ENCODE results near the gene ADK.

Gene ADK

GRCh38 chr10:74620626-74621025 lies 469.6 kb downstream of the ADK start:
- TF ChIP-seq, protein P1, sequence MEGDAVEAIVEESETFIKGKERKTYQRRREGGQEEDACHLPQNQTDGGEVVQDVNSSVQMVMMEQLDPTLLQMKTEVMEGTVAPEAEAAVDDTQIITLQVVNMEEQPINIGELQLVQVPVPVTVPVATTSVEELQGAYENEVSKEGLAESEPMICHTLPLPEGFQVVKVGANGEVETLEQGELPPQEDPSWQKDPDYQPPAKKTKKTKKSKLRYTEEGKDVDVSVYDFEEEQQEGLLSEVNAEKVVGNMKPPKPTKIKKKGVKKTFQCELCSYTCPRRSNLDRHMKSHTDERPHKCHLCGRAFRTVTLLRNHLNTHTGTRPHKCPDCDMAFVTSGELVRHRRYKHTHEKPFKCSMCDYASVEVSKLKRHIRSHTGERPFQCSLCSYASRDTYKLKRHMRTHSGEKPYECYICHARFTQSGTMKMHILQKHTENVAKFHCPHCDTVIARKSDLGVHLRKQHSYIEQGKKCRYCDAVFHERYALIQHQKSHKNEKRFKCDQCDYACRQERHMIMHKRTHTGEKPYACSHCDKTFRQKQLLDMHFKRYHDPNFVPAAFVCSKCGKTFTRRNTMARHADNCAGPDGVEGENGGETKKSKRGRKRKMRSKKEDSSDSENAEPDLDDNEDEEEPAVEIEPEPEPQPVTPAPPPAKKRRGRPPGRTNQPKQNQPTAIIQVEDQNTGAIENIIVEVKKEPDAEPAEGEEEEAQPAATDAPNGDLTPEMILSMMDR (IDR thresholded peaks at IDR 0.05), result no peak
- H3K27me3 Mint-ChIP-seq (ENCODE audit: low read depth, poor library complexity), result no peaks in the 10 kb centered on the region
- peaks cover 43% of the 10 kb centered on the region for H3K36me3 Mint-ChIP-seq (ENCODE audit: low read depth)
- peaks cover 38% of the 10 kb centered on the region for H3K9me3 Mint-ChIP-seq
- H3K27ac Mint-ChIP-seq, result no peak overlapping the region
- H3K4me1 Mint-ChIP-seq, result no peaks in the 10 kb centered on the region
- no peak overlapping the region for H3K4me3 Mint-ChIP-seq
- DNase-seq, result no peak

DNA sequence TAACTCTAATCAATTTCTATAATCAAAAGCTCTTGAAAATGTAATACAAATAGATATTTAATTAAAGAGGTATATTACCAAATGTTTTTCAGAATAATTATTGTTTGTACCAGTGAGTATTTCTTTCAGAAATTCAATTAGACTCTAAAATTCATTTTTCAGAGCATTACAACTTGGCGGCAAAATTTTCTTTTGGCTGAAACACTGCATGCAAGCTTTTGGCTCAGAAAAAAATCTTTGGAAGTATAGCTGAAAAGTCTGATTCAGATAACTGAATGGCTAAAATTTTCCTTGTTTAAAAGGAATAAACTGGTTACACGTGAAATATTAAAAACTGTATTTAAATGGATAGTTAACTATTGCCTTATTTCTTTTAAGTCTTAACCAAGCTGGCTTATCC lies 472.8 kb downstream of the ADK start:
- no peak for DNase-seq
- TF ChIP-seq, protein P1 (IDR thresholded peaks at IDR 0.05), result no peak
- Mint-ChIP-seq H3K27me3 (ENCODE audit: low read depth, poor library complexity) (no peaks in the 10 kb centered on the region), H3K4me3 (no peak overlapping the region), H3K36me3 (ENCODE audit: low read depth) (peaks cover 33% of the 10 kb centered on the region), H3K9me3 (peaks cover 30% of the 10 kb centered on the region), H3K27ac (no peak overlapping the region), H3K4me1 (no peaks in the 10 kb centered on the region)

DNA sequence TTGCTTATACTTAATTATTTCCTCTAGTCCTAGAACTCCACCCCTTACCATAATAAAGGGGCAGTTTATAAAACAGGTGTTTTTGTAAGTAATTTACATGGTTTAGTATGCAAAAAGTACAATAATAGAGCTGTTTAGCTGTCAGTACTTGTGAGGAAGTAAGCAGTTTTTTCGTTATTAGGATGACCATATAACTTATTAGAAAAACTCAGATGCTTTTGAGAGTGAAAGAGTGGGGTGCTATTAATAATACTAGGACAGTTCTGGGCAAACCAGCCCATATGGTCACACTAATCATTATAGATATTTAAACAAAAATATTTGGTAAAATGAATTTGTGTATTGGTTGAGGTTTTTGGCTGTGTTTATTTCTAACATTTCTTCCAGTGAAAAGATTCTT lies 473.5 kb downstream of the ADK start:
- no peak for DNase-seq
- no peak overlapping the region for H3K4me3 Mint-ChIP-seq
- no peaks in the 10 kb centered on the region for H3K27me3 Mint-ChIP-seq (ENCODE audit: low read depth, poor library complexity)
- H3K36me3 Mint-ChIP-seq (ENCODE audit: low read depth), result peaks cover 28% of the 10 kb centered on the region
- TF ChIP-seq, protein P1 (IDR thresholded peaks at IDR 0.05), result no peak
- peaks cover 27% of the 10 kb centered on the region for H3K9me3 Mint-ChIP-seq
- H3K4me1 Mint-ChIP-seq, result no peaks in the 10 kb centered on the region
- no peak overlapping the region for H3K27ac Mint-ChIP-seq

DNA sequence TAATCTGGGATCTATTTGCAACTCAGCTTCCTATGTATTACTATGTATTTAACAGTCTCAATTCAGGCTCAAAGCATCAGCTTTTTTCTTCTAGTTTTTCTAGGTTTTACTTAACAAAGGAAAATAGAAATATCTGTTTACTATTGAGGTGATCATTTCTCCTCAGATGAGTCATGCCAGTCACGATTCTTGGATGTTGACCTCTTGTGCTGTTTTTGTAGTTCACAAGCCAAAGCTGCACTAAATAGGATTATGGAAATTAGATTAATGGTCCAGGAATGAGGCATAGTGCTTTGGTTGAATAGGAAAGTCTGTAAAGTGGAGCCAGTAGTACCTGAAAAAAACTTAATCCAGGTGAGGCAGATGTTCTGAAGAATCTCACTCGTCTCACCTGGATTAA lies 477.1 kb downstream of the ADK start:
- Mint-ChIP-seq H3K27me3 (ENCODE audit: low read depth, poor library complexity) (no peaks in the 10 kb centered on the region), H3K4me1 (no peaks in the 10 kb centered on the region), H3K36me3 (ENCODE audit: low read depth) (peaks cover 18% of the 10 kb centered on the region), H3K9me3 (peaks cover 4% of the 10 kb centered on the region), H3K27ac (no peak overlapping the region), H3K4me3 (no peak overlapping the region)
- TF ChIP-seq, protein P1 (IDR thresholded peaks at IDR 0.05), result no peak
- DNase-seq, result no peak

DNA sequence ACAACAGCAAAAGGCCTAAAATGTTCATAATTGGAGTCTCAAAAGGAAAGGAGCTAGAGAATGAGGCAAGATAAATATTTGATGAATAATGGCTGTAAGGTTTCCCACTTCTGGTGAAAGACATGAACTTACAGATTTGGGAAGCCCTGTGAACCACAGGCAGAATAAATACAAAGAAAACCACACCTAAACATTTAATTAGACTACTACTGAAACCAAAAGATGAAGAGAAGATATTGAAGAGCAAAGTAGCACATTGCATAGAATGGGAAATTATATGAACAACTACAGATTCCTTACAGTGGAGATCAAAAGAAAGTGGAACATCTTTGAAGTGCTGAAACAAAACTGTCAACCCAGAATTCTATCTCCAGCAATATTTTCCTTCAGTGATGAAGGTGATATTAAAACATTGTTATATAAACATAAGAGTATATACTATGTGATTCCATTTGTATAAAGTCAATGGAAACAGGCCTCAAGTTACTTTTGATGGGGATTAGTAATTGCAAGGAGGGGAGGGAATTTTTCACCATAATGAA lies 484.0 kb downstream of the ADK start:
- Mint-ChIP-seq H3K4me1 (peaks cover under 1% of the 10 kb centered on the region), H3K27ac (no peak overlapping the region), H3K9me3 (peaks cover 31% of the 10 kb centered on the region), H3K36me3 (ENCODE audit: low read depth) (peaks cover 43% of the 10 kb centered on the region), H3K4me3 (no peak overlapping the region), H3K27me3 (ENCODE audit: low read depth, poor library complexity) (peaks cover 4% of the 10 kb centered on the region)
- TF ChIP-seq, protein P1 (IDR thresholded peaks at IDR 0.05), result no peak
- DNase-seq, result no peak

GRCh38 chr10:74635655-74636054 lies 484.6 kb downstream of the ADK start:
- H3K27ac Mint-ChIP-seq, result no peak overlapping the region
- peaks cover 43% of the 10 kb centered on the region for H3K36me3 Mint-ChIP-seq (ENCODE audit: low read depth)
- no peak for DNase-seq
- peaks cover 31% of the 10 kb centered on the region for H3K9me3 Mint-ChIP-seq
- peaks cover 4% of the 10 kb centered on the region for H3K27me3 Mint-ChIP-seq (ENCODE audit: low read depth, poor library complexity)
- TF ChIP-seq, protein P1 (IDR thresholded peaks at IDR 0.05), result no peak
- H3K4me1 Mint-ChIP-seq, result peaks cover 6% of the 10 kb centered on the region
- no peak overlapping the region for H3K4me3 Mint-ChIP-seq

Measured in nephron progenitor cell (in vitro differentiated cells).